GM19035 (cell line): ENCODE measurements around the gene MAP2K5.
A peak's percentile ranks its signal among the peaks of the same experiment; 100 is the strongest.

Experiments
- ATAC-seq: cut with Tn5 transposase; IDR thresholded peaks from one replicate; pipeline ENCODE4 v1.9.1; 2021; ENCODE audit not compliant: unreplicated experiment

The MAP2K5 gene

GRCh38 chr15:67777773-67778172 is 235.3 kb downstream of the MAP2K5 start:
- ATAC-seq = no peak

DNA sequence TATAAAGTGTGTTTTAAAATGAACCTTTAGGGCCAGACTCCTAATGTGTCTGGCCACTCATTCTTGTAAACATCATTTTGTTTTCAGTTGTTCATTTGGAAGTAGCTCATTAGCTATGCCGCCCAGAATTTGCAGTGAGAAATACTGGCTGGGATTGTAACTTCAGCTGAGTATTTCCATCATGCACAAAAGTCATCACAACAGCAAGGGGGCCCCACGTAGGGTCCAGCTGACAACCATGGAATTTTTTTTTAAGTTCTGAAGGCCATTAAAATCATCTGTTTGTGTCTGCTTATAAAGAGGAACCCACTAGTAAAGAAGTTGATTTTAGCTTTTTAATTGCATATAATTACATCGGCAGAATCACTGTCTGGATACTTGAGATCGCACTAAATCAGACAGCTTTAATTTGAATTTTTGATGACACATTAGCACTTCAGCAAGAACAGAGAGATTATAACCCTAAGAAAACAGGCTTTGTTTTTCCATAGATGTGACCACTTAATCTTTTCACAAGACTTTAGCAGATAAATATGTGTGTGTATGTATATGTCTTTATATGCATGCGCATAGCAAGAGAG is 236.6 kb downstream of the MAP2K5 start:
- no peak for ATAC-seq

DNA sequence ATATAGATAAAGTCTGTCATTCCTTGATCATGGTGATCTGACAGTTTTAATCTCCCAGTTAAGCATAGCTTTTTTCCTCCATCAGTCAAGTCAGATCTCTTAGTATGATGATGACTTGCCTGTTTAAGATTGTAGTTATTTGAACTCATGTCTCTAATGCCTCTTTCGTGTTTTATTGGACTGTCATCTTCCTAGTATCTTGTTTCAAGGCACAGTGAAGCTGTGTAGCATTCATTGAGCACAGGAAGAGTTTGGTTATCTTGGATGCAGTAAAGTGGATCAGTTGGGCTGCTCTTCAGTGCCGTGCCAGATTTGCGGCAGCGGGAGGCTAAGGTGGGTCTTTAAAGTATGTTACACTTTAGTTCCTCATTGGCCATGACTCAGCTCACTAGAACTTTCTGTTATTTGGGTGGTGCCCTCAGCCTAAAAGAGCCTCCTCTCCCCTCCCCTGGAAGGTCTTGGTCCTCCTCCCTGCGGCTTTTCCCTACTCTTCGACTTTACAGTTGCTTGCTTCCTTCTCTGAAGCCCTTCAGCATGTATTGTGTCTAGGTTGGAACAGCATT is 237.1 kb downstream of the MAP2K5 start:
- no peak for ATAC-seq

DNA sequence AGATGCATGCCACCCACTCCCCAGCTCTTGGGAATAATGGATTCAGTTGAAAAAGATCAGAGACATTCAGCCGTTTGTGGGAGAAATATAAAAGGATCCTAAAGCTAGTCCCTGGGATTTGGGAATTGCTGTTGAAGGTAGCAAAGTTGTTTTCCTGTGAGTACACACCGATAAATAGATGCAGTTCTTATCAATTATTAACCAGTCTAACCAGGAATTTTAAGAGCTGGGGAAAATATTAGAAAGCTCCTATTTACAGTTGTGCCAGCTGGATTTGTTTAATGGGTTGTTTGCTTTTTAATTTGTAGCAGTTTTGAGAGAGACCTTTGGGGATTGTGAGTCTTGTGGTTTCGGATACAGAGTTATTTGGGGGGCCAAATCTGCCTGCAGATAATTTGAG is 238.6 kb downstream of the MAP2K5 start:
- ATAC-seq = no peak

- ATAC-seq = no peak
These were observed 239.6 kb downstream of the MAP2K5 start for GRCh38 chr15:67781907-67782690.

DNA sequence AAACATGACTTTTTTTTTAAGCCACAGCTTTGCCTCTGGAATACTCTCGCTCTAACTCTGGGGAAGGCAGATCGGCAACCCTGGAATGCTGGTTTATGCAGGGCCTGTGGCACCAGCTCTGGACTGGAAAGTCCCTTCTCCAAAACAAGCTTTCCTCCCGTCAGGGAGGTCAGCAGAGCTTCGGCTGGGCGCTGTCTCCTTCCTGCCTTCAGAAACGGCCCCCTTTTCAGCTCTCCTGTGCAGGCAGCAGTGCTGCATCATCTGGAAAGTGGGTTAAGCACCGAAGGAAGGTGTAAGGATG is 240.1 kb downstream of the MAP2K5 start:
- no peak for ATAC-seq

GRCh38 chr15:67783303-67783702 is 240.8 kb downstream of the MAP2K5 start:
- ATAC-seq = peak; percentile 47

DNA sequence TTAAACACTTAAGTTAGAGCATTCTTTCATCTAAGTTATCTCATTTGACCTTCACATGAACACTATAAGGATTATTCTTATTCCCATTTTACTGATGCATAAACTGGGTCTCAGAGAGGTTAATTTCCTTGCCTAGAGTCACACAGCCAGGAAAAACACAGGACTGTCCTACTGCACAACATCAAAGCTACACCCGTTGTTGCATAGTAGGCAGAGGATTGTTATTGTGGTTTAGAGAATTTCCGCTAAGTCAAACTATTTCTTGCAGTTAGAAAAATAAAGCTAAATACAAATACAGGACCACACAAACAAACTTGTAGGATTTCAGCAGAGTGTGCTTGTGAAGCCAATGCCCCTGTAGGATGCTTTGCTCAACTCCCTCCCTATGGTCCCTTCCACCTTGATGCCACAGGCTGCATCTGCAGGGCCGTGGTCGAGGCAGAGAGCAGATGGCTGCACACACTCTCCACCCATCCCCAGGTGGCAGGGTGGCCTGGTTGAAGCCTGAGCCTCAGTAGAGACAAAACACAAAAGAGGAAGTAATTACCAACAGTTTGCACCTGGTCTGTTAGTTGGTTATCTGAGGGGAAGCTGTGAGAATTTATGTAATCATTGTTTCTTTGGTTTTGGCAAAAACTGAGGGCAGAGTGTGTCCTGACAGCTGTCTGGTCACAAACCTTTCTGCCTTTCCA is 241.7 kb downstream of the MAP2K5 start:
- peak; percentile 89 for ATAC-seq

GRCh38 chr15:67784856-67785430 is 242.4 kb downstream of the MAP2K5 start:
- peak; percentile 12 for ATAC-seq

- ATAC-seq = no peak
These were observed 242.9 kb downstream of the MAP2K5 start for GRCh38 chr15:67785431-67785830.

DNA sequence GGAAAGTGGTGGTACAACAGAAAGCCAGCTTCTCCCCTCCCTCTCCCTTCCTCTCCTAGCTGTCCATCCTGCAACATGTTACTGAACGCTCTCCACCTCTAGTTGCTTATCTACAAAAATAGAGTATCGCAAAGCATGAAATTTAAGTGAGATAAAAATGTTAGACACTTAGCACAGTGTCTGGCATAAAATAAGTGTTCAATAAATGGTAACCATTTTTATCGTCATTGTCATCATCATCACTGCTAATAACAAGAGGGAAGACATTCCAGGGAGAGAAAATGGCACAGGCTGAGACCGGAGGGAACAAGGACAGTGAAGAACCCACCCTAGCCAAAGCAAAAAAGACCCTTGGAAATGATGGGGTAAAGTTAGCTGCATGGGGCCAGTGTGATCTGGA is 244.1 kb downstream of the MAP2K5 start:
- no peak for ATAC-seq

DNA sequence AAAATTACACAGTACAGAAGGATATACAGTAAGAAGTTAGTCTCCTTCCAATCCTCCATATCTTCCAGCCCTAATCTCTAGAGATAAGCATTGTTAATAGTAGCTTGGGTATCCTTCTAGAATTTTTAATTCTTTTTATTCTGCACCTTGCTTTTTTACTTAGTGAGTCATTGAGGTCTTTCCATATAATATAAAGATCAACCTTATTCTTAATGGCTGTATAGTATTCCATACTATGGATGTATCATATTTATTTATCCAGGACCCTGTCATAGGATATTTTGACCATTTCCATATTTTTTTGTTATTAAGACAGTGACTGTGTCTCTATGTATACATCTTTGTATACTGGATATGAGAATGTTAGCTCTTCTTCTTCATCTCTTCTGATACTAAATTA is 246.5 kb downstream of the MAP2K5 start:
- no peak for ATAC-seq

DNA sequence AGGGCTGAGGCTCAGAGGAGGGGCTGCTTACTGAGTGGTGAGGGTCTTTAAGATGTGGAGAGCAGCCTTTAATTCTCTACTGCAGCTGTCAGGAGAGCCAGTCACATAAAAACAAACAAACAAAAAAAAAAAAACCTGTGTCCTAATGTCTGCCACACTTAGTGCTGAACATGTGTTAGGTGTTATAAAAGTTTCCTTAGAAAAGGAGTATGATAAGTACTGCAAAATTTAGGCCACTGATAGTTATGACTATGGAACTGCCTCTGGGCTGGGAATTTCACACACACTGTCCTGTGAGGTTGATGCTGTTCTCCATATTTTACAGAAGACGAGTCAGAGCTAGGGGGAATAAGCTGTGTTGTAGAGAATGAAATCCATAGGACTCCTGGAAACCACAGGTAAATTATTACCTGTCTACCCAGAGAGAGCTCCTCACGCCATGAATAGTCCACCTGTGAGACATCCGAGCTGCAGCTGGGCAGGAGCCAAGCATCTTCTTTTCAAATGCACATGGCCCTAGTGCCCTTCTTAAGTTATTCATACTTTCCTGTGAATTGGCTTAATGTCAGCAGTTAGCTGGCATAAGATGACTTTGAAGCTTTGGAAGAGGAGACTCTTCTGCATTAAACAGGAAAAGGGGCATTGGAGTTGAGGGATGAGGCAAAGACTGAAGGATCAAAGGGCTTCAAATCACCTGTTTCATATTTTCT is 248.3 kb downstream of the MAP2K5 start:
- ATAC-seq = no peak

DNA sequence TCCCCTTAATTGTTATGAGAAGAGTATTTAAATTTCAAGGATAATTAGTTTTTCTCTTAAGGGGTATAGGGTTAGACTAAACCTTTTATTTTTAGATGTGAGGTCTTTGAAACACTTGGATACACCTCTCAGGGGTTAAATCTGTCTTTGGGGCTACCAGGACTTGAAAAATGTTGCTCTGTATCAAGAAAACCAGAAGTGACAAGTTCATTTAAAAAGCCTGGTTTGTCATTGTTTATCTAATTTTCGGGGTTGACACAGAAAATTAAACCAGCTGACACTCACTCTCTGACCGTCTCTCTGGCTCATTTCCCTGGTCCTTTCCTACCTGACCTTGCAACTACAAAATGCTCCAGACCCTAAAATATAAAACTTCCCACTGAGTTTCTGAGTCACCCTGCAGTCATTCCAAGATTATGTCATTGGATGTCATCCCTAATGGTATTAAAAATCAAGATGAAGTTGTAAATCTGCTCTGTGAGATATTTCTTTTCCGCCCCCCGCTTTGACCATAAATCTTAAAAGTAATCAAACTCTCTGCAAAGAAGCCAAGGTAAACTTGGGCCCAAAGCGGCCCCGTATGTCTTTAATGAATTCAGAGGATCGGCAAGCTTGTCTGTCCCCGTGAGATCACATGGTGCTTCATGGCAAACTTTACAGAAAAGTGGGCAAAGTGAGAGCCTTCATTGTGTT is 249.9 kb downstream of the MAP2K5 start:
- ATAC-seq = no peak

GRCh38 chr15:67794832-67795574 is 252.5 kb downstream of the MAP2K5 start:
- no peak for ATAC-seq

GRCh38 chr15:67796196-67797127 is 254.0 kb downstream of the MAP2K5 start:
- ATAC-seq = no peak

DNA sequence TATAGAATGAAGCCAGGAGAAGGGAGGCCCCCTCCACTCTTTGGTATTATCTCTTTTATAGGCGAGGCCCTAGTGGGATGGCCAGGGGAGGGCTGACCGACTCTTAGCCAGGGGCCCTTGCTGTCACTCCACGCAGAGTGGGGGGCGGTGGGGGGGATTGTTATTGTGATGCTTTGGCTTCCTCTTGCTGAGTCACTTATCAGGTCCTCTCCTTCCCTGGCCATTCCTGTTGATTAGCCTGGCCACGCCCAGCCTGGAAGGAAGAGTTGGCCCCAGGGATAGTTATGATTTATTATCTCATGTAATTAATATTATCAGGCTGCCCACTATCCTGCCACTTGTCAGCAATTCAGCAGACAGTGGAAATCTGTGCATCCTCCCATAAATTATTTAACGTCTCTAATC is 257.3 kb downstream of the MAP2K5 start:
- no peak for ATAC-seq

GRCh38 chr15:67801142-67801541 is 258.6 kb downstream of the MAP2K5 start:
- ATAC-seq = no peak
